HG02588 (cell line): ENCODE data around the gene GORAB.

Experiments used
- ATAC-seq: cut with Tn5 transposase; IDR thresholded peaks from one replicate; pipeline ENCODE4 v1.9.1; 2021; ENCODE audit warnings: mild to moderate bottlenecking, moderate library complexity; ENCODE audit not compliant: unreplicated experiment

The GORAB gene

GRCh38 chr1:170590921-170591705, 59.1 kb downstream of the GORAB start:
- ATAC-seq: no peak

- ATAC-seq: no peak
Observed at GRCh38 chr1:170592591-170593111, 60.7 kb downstream of the GORAB start.

- ATAC-seq: no peak
Observed at GRCh38 chr1:170593173-170594011, 61.4 kb downstream of the GORAB start.

GRCh38 chr1:170594066-170594626, 62.2 kb downstream of the GORAB start:
- ATAC-seq: no peak

GRCh38 chr1:170596701-170597100, 64.7 kb downstream of the GORAB start:
- ATAC-seq: no peak

- ATAC-seq: no peak
Observed at GRCh38 chr1:170598618-170599017, 66.7 kb downstream of the GORAB start.

- no peak for ATAC-seq
Observed at GRCh38 chr1:170599033-170599432, 67.1 kb downstream of the GORAB start.

- no peak for ATAC-seq
Observed at GRCh38 chr1:170601866-170602265, 69.9 kb downstream of the GORAB start.
